ENCODE results near the gene F5.

GRCh38 chr1:169534653-169535052 is 51.6 kb downstream of the F5 start:
- TF ChIP-seq CTCF (IDR thresholded peaks at IDR 0.05) = no peak
- no peak for TF ChIP-seq POLR2A (IDR thresholded peaks at IDR 0.05)

Data from lower leg skin (tissue), 3 donors.